ENCODE data around the gene PLBD2. TPM values are rescaled to one million over a fixed set of nuclear protein-coding genes. Genes with fewer than 3 reads are reported as not detected.

The PLBD2 gene
- total and polyA plus RNA-seq, 9 of the 15 experiments (the other 6 are each of a cell fraction or from before 2014, with no cell fraction given) = 2.4 to 37.4 (median 6.0) TPM

DNA sequence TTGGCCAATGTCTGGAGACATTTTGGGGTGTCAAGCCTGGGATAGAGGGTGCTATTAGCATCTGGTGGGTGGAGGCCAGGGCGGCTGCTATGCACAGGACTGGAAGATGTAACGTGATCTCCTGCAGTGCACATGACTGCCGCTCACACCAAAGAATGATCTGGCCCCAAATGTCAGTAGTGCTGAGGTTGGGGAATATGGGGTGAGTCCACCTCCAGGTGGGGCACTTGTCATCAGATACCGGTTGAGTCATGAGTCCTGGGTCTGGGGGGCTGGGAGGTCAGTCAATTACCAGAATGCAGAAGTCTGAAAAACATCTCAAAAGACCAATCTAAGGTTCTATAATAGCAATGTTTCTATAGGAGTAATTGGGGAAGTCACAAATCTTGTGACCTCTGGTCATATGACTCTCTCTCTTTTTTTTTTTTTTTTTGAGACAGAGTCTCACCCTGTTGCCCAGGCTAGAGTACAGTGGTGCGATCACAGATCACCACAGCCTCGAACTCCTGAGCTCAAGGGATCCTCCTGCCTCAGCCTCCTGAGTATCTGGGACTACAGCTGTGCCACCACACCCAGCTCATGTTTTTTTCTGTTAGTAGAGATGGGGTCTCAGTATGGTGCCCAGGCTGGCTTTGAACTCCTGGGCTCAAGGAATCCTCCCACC is 57.8 kb downstream of the PLBD2 start (continued):
- TF ChIP-seq ZNF12 (CRISPR knock-in tag; IDR thresholded peaks at IDR 0.05) = no peak
- no peak for TF ChIP-seq ZNF431 (CRISPR knock-in tag; IDR thresholded peaks at IDR 0.05)
- TF ChIP-seq NR2C2 (CRISPR knock-in tag; IDR thresholded peaks at IDR 0.05) = no peak
- TF ChIP-seq NR2C2 (tag; IDR thresholded peaks at IDR 0.05) = peak; percentile 88
- TF ChIP-seq XRCC4 (IDR thresholded peaks at IDR 0.05; ENCODE audit: extremely low read depth, insufficient read depth, insufficient read length) = no peak
- no peak for TF ChIP-seq ZNF785 (CRISPR knock-in tag; IDR thresholded peaks at IDR 0.05)
- TF ChIP-seq CTCF (IDR thresholded peaks at IDR 0.05 in 2 of 3, conservative IDR thresholded peaks at IDR 0.05 in 1 of 3; ENCODE audit: insufficient read depth in 2 of 3, low read depth in 1 of 3, low read length in 3 of 3) = peak; percentile 27 to 43 (median 27); a peak in 4 of 6 replicates
- no peak for TF ChIP-seq TAF15 (IDR thresholded peaks at IDR 0.05; ENCODE audit: low read depth, low read length)
- TF ChIP-seq ZNF57 (CRISPR knock-in tag; IDR thresholded peaks at IDR 0.05) = no peak
- TF ChIP-seq ETV1 (tag; conservative IDR thresholded peaks at IDR 0.05; ENCODE audit: low read depth) = no peak
- TF ChIP-seq IRF9 (tag; IDR thresholded peaks at IDR 0.05) = no peak
- 0 out of 2 replicates have a peak, but pooled peaks have one; percentile 45 for TF ChIP-seq SMAD4 (CRISPR knock-in tag; conservative IDR thresholded peaks at IDR 0.05)
- TF ChIP-seq, protein P1, sequence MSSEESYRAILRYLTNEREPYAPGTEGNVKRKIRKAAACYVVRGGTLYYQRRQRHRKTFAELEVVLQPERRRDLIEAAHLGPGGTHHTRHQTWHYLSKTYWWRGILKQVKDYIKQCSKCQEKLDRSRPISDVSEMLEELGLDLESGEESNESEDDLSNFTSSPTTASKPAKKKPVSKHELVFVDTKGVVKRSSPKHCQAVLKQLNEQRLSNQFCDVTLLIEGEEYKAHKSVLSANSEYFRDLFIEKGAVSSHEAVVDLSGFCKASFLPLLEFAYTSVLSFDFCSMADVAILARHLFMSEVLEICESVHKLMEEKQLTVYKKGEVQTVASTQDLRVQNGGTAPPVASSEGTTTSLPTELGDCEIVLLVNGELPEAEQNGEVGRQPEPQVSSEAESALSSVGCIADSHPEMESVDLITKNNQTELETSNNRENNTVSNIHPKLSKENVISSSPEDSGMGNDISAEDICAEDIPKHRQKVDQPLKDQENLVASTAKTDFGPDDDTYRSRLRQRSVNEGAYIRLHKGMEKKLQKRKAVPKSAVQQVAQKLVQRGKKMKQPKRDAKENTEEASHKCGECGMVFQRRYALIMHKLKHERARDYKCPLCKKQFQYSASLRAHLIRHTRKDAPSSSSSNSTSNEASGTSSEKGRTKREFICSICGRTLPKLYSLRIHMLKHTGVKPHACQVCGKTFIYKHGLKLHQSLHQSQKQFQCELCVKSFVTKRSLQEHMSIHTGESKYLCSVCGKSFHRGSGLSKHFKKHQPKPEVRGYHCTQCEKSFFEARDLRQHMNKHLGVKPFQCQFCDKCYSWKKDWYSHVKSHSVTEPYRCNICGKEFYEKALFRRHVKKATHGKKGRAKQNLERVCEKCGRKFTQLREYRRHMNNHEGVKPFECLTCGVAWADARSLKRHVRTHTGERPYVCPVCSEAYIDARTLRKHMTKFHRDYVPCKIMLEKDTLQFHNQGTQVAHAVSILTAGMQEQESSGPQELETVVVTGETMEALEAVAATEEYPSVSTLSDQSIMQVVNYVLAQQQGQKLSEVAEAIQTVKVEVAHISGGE (CRISPR knock-in tag; IDR thresholded peaks at IDR 0.05) = no peak
- TF ChIP-seq USF2 (CRISPR knock-in tag; IDR thresholded peaks at IDR 0.05) = no peak; the same call in 1 of the 2 replicates
- no peak for TF ChIP-seq CAMTA2 (CRISPR knock-in tag; conservative IDR thresholded peaks at IDR 0.05)
- no peak for TF ChIP-seq ZNF224 (CRISPR knock-in tag; IDR thresholded peaks at IDR 0.05)
- no peak for TF ChIP-seq KLF10 (CRISPR knock-in tag; IDR thresholded peaks at IDR 0.05)
- no peak for TF ChIP-seq POLR2AphosphoS5 (IDR thresholded peaks at IDR 0.05; ENCODE audit: control insufficient read depth, insufficient read depth, low read depth, low read length)
- no peak for TF ChIP-seq FUS (optimal IDR thresholded peaks at IDR 0.05; ENCODE audit: low read depth, low read length)
- TF ChIP-seq ZNF408 (CRISPR knock-in tag; IDR thresholded peaks at IDR 0.05; ENCODE audit: low read depth) = no peak
- TF ChIP-seq CREM (IDR thresholded peaks at IDR 0.05; ENCODE audit: low read depth) = 0 out of 2 replicates have a peak, but pooled peaks have one; percentile 4
- no peak for TF ChIP-seq DDX20 (tag; IDR thresholded peaks at IDR 0.05; ENCODE audit: low read depth)

Data from K562 (cell line).